OCI-LY3 (cell line): ENCODE data around the gene CCDC170.

ENCODE experiments used
- H2AFZ ChIP-seq: fragments of 200-600, 300-600 bp; shearing (Covaris generic); 2 replicates; pipeline ENCODE4 v1.6.0; 2014; ENCODE audit warnings: antibody characterized with exemption, low read depth, low read length
- H3K27ac ChIP-seq: fragments of 200-600, 300-600 bp; sonication (generic); 2 replicates; pipeline ENCODE4 v1.5.1; 2014; ENCODE audit warnings: mild to moderate bottlenecking, low read length, moderate library complexity, mixed read lengths
- H3K27me3 ChIP-seq: fragments of 200-600, 300-600 bp; sonication (generic); 2 replicates; pipeline ENCODE4 v1.6.1; 2014; ENCODE audit warnings: low read depth, low read length, mixed read lengths
- H3K36me3 ChIP-seq: fragments of 200-600, 300-600 bp; sonication (generic); replicated peaks from 2 replicates; pipeline ENCODE3; 2014; ENCODE audit warnings: low read depth, low read length, mixed read lengths
- H3K4me1 ChIP-seq: fragments of 300-600, 200-600 bp; sonication (generic); 2 replicates; pipeline ENCODE4 v1.6.1; 2014; ENCODE audit warnings: low read length, mixed read lengths
- H3K4me2 ChIP-seq: fragments of 200-600, 300-600 bp; sonication (generic); 2 replicates; pipeline ENCODE4 v1.6.1; 2014; ENCODE audit warnings: low read length, mixed read lengths
- H3K4me3 ChIP-seq: fragments of 300-600, 200-600 bp; sonication (generic); 2 replicates; pipeline ENCODE4 v1.5.1; 2014; ENCODE audit warnings: antibody characterized with exemption, mild to moderate bottlenecking, low read length, moderate library complexity
- H3K79me2 ChIP-seq: fragments of 300-600, 200-600 bp; shearing (Covaris generic); 2 replicates; pipeline ENCODE4 v1.6.1; 2014; ENCODE audit warnings: mild to moderate bottlenecking, low read length, mixed read lengths
- H3K9ac ChIP-seq: fragments of 300-600, 200-600 bp; shearing (Covaris generic); 2 replicates; pipeline ENCODE4 v1.6.0; 2014; ENCODE audit warnings: mild to moderate bottlenecking, low read length, moderate library complexity
- H3K9me3 ChIP-seq: fragments of 200-600, 300-600 bp; shearing (Covaris generic); 2 replicates; pipeline ENCODE4 v1.6.1; 2014; ENCODE audit warnings: low read length, mixed read lengths; ENCODE audit not compliant: insufficient read depth
- H4K20me1 ChIP-seq: fragments of 200-600, 300-600 bp; sonication (generic); 2 replicates; pipeline ENCODE4 v1.6.1; 2016; ENCODE audit warnings: low read length, mixed read lengths; ENCODE audit not compliant: insufficient read depth
- CTCF ChIP-seq: fragments of 200-600, 300-600 bp; sonication (generic); IDR thresholded peaks from 2 replicates; pipeline ENCODE4 v1.5.1; 2014; ENCODE audit warnings: antibody characterized with exemption, low read length, low read depth
- EZH2phosphoT487 ChIP-seq: fragments of 200-600 bp; shearing (Covaris generic); IDR thresholded peaks from 2 replicates; pipeline ENCODE4 v1.6.1; 2018; ENCODE audit warnings: antibody characterized with exemption, mixed run types, low read depth

CCDC170 gene

DNA sequence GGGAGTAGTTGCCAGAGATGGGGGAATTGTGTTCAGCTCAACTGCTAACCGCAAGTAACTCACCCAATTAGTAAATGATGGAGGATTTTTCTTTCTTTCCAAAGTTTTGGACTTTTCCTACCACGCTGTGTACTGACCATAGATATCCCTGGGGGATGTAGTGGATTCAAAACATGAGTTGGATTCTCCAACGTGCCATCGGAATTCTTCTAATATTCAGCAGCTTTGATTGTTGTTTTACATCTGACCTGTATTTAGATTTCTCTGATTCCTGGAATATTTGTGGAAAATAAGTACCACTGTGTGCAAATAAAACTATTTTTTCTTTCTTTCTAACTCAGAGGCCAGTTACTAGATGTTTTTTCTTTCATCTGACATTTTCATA is 1.1 kb downstream of the CCDC170 start:
- TF ChIP-seq EZH2phosphoT487: no peak
- no peak for TF ChIP-seq CTCF
- H2AFZ ChIP-seq: peak overlapping the region; percentile 72; the same call in 1 of the 2 replicates
- peak overlapping the region; percentile 90 for H3K4me3 ChIP-seq
- H3K4me1 ChIP-seq: peaks cover 7% of the 10 kb centered on the region
- no peaks in the 10 kb centered on the region for H3K79me2 ChIP-seq
- H4K20me1 ChIP-seq: no peaks in the 10 kb centered on the region
- H3K36me3 ChIP-seq: no peaks in the 10 kb centered on the region
- H3K9me3 ChIP-seq: no peaks in the 10 kb centered on the region
- H3K27ac ChIP-seq: no peak overlapping the region
- H3K27me3 ChIP-seq: peaks cover 17% of the 10 kb centered on the region
- H3K4me2 ChIP-seq: peak overlapping the region; percentile 93
- no peak overlapping the region; the same call in 1 of the 2 replicates for H3K9ac ChIP-seq

GRCh38 chr6:151495380-151495779 is 1.6 kb downstream of the CCDC170 start:
- Histone ChIP-seq H3K79me2 (no peaks in the 10 kb centered on the region), H3K4me3 (no peak overlapping the region), H3K27ac (no peak overlapping the region), H4K20me1 (no peaks in the 10 kb centered on the region), H3K9me3 (no peaks in the 10 kb centered on the region), H3K4me2 (no peak overlapping the region), H3K27me3 (peaks cover 17% of the 10 kb centered on the region), H3K9ac (no peak overlapping the region), H2AFZ (no peak overlapping the region), H3K36me3 (no peaks in the 10 kb centered on the region), H3K4me1 (peaks cover 7% of the 10 kb centered on the region)
- TF ChIP-seq CTCF (no peak), EZH2phosphoT487 (no peak)

DNA sequence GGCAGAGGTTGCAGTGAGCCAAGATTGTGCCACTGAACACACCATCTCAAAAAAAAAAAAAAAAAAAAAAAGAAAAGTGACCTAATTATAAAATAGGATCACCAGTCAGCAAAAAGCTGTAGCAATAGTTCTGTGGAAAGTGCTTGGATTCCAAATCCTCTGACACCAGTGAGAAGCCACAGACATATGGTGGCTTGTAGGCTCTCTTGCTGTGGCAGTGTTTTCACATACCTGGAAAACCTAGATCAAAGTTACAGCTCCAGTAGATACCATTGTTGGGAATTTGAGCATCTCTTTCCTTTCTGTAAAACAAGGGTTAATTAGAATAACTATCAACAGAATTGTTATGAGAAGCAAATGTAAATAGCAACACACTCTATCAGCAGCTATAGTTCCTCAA is 4.1 kb downstream of the CCDC170 start:
- Histone ChIP-seq H3K4me2 (no peak overlapping the region), H3K27ac (no peak overlapping the region), H3K4me3 (no peak overlapping the region), H3K36me3 (no peaks in the 10 kb centered on the region), H3K9me3 (no peaks in the 10 kb centered on the region), H3K4me1 (peaks cover 7% of the 10 kb centered on the region), H3K9ac (no peak overlapping the region), H2AFZ (no peak overlapping the region), H4K20me1 (no peaks in the 10 kb centered on the region), H3K79me2 (no peaks in the 10 kb centered on the region), H3K27me3 (peaks cover 12% of the 10 kb centered on the region)
- no peak for TF ChIP-seq CTCF
- no peak for TF ChIP-seq EZH2phosphoT487

DNA sequence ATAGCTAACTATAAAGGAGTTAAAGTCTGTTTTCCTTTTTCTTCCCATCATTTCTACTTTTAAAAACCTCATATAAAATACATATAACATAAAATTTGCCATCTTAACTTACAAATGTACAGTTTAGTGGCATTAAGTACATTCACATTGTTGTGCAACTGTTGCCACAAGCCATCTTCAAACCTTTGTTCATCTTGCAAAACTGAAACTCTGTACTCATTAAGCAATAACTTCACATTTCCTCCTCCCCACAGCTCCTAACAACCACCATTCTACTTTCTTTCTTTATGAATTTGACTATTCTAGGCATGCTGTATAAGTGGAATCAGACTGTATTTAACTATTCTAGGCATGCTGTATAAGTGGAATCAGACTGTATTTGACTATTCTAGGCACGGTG is 4.5 kb downstream of the CCDC170 start:
- Histone ChIP-seq H3K4me3 (no peak overlapping the region), H3K9me3 (no peaks in the 10 kb centered on the region), H2AFZ (no peak overlapping the region), H3K36me3 (no peaks in the 10 kb centered on the region), H3K79me2 (no peaks in the 10 kb centered on the region), H4K20me1 (no peaks in the 10 kb centered on the region), H3K9ac (no peak overlapping the region), H3K4me2 (no peak overlapping the region; the same call in 1 of the 2 replicates), H3K27me3 (peaks cover 12% of the 10 kb centered on the region), H3K27ac (no peak overlapping the region), H3K4me1 (peaks cover 7% of the 10 kb centered on the region)
- TF ChIP-seq EZH2phosphoT487 (no peak), CTCF (no peak)
